Activated T-cell treated with anti-CD3 and anti-CD28 coated beads, Interleukin-2, amount 50 U/mL, for 1 hour (primary cell): ENCODE results near the gene MMP24OS.

Source experiments
- DNase-seq: peaks from one replicate; pipeline ENCODE4 v3.0.0-alpha.2; 2020

Gene MMP24OS

GRCh38 chr20:35243986-35244385 lies 33.9 kb downstream of the MMP24OS start:
- no peak for DNase-seq

- no peak for DNase-seq
Observed at GRCh38 chr20:35243317-35243716, 34.6 kb downstream of the MMP24OS start.

- no peak for DNase-seq
Observed at GRCh38 chr20:35240811-35241293, 37.1 kb downstream of the MMP24OS start.

- DNase-seq, result no peak
Observed at GRCh38 chr20:35240083-35240810, 37.7 kb downstream of the MMP24OS start.

- no peak for DNase-seq
Observed at GRCh38 chr20:35238735-35239134, 39.2 kb downstream of the MMP24OS start.

- no peak for DNase-seq
Observed at GRCh38 chr20:35238170-35238569, 39.8 kb downstream of the MMP24OS start.

GRCh38 chr20:35237486-35237885 lies 40.4 kb downstream of the MMP24OS start:
- DNase-seq, result no peak

GRCh38 chr20:35235881-35236280 lies 42.0 kb downstream of the MMP24OS start:
- no peak for DNase-seq

GRCh38 chr20:35232575-35232974 lies 45.3 kb downstream of the MMP24OS start:
- DNase-seq, result no peak

- peak; percentile 52 for DNase-seq
Observed at GRCh38 chr20:35226884-35227681, 50.8 kb downstream of the MMP24OS start.
